GM13977 (cell line): ENCODE results near the gene GFI1.

Experiments used
- DNase-seq: peaks from one replicate; pipeline ENCODE4 v3.0.0; 2012; ENCODE audit warnings: low spot score
- in situ Hi-C: fragments of 300-500 bp; cut with MboI; formaldehyde crosslinking; loops from one replicate; pipeline ENCODE4 v1.12.0; 2022; ENCODE audit warnings: low sequenced_read_pairs, low pct_unique_long_range_greater_than_20kb, mixed read lengths, inconsistent platforms; ENCODE audit not compliant: unreplicated experiment
- TF ChIP-seq, protein P1 (sequence below): IDR thresholded peaks from 2 replicates; pipeline ENCODE4 v1.5.1; 2012; ENCODE audit warnings: mild to moderate bottlenecking, control low read depth; ENCODE audit not compliant: insufficient read depth; ENCODE audit errors: extremely low read depth, missing control alignments

The GFI1 gene

GRCh38 chr1:92447976-92448375, 38.7 kb downstream of the GFI1 start:
- DNase-seq, result no peak
- TF ChIP-seq, protein P1, sequence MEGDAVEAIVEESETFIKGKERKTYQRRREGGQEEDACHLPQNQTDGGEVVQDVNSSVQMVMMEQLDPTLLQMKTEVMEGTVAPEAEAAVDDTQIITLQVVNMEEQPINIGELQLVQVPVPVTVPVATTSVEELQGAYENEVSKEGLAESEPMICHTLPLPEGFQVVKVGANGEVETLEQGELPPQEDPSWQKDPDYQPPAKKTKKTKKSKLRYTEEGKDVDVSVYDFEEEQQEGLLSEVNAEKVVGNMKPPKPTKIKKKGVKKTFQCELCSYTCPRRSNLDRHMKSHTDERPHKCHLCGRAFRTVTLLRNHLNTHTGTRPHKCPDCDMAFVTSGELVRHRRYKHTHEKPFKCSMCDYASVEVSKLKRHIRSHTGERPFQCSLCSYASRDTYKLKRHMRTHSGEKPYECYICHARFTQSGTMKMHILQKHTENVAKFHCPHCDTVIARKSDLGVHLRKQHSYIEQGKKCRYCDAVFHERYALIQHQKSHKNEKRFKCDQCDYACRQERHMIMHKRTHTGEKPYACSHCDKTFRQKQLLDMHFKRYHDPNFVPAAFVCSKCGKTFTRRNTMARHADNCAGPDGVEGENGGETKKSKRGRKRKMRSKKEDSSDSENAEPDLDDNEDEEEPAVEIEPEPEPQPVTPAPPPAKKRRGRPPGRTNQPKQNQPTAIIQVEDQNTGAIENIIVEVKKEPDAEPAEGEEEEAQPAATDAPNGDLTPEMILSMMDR, result no peak
- in situ Hi-C loops, result no loop called here

DNA sequence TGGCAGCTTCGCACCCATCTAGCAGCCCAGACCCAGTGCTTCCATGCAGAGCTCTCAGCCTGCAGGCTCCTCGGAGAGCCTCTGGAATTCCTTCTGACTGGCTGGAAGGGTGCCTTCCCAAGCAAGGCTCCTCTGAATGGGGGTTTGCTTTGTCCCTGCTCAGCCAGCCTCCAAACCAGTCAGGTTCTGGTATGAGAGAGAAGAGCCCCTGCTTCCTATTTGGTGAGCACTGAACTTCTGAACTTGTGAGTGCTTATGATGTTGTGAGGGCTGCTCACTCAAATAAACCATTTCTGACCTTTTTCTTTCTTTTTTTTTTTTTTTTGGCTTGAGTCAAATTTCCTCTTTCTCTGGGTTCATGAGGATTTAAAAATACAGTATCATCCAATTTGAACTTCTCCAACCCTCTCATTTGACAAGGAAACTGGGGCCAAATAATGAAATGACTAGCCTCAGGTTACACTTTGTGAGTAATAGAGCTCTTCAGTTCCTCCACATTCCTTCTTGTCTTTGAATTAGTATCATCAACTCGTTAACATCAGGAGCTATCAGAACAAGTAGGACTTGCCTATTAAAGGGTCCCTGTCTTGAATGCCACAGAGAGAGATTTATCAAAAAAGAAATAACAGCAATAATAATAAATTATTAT, 39.6 kb downstream of the GFI1 start:
- in situ Hi-C loops, result no loop called here
- no peak for DNase-seq
- TF ChIP-seq, protein P1, result no peak

GRCh38 chr1:92446546-92446945, 40.2 kb downstream of the GFI1 start:
- DNase-seq, result no peak
- TF ChIP-seq, protein P1, result no peak
- in situ Hi-C loops, result no loop called here

GRCh38 chr1:92445865-92446264, 40.9 kb downstream of the GFI1 start:
- TF ChIP-seq, protein P1, result no peak
- no peak for DNase-seq
- in situ Hi-C loops, result no loop called here

DNA sequence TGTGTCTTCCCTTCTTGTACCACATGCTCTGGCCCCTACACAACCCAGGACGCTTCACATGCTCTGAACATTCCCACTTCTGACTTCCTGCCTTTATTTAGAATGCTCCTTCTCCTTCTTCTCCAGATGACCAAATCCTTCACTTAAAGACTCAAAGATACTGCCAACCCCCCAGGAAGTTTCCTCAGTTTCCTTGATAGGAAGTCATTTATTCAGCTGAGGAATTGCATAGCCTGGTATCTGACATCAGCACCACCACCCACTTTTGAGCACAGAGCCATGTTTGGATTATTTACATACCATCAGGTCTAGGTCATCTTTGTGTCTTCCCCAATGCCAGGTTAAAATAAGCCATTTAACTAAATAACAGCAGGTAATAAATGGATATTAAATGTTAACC, 42.4 kb downstream of the GFI1 start:
- in situ Hi-C loops, result no loop called here
- TF ChIP-seq, protein P1, result no peak
- DNase-seq, result no peak

DNA sequence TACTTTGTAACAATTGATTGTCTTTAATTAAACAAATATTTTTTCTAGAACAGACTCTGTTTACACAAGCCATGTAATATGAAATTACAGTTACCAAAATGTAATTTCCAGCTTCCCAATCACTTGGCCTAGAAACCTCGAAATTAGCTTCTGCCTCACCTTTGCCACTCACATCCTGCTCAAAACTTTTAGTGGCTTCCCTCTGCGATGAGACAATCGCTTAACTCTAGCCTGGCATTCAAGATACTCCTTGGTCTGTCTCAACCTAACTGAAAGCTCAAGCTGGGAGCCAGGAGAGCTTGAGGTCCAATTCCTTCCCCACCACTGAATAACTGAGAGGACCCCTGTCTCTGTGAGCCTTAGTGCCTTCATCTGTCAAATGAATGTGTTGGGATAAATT, 42.8 kb downstream of the GFI1 start:
- in situ Hi-C loops, result no loop called here
- no peak for DNase-seq
- TF ChIP-seq, protein P1, result no peak
